Measurements from ENCODE around the gene SEMA4A. TPM values are rescaled to one million over a fixed set of nuclear protein-coding genes. Genes with fewer than 3 reads are reported as not detected.
A peak's percentile ranks its signal among the peaks of the same experiment; 100 is the strongest.
"Not testable (repeated sequence)": the region's sequence is repeated elsewhere in the genome, so short reads cannot be mapped to it uniquely, and the experiment has no call there.

Gene SEMA4A
- total and polyA plus RNA-seq, 12 donors = 0.98 to 6.8 (median 1.8) TPM

- H3K27me3 ChIP-seq = no peaks in the 10 kb centered on the region
- peak; percentile 97 to 99 (median 99) for ATAC-seq
- TF ChIP-seq CTCF (IDR thresholded peaks at IDR 0.05) = no peak
- peaks cover 3 to 44% (median 27%) of the 10 kb centered on the region in 9 donors for H3K4me1 ChIP-seq
- WGBS, 2 donors = 0% methylated on average over 61 of the region's 61 CpGs
- H3K27ac ChIP-seq = peak within 1 kb of the TSS; percentile 85 to 99 (median 96)
- peak; percentile 96 to 98 for DNase-seq
- H3K4me3 ChIP-seq = peak within 1 kb of the TSS; percentile 51 to 84 (median 66)
- no peaks in the 10 kb centered on the region for H3K9me3 ChIP-seq
- H3K36me3 ChIP-seq = peaks cover 0 to 55% (median 11%) of the 10 kb centered on the region in 9 donors
- intact Hi-C loops (cut with DNase I) = loop anchor here in 2 of 10 donors (5.0 kb wide), 2 partner anchors 51 to 71 kb away; no protein-coding TSS in a partner anchor
These were observed 59.7 kb downstream of the SEMA4A start, which contains the start of gene PMF1 for GRCh38 chr1:156212833-156213643. Gene PMF1 (plus strand): TSS chr1:156213007. CDS start chr1:156213016, 9 bp downstream.

GRCh38 chr1:156213644-156213966, 60.2 kb downstream of the SEMA4A start:
- Histone ChIP-seq H3K9me3 (no peaks in the 10 kb centered on the region), H3K4me1 (peaks cover 3 to 50% (median 31%) of the 10 kb centered on the region in 9 donors), H3K27ac (peak overlapping the region; percentile 85 to 99 (median 96)), H3K27me3 (no peaks in the 10 kb centered on the region), H3K36me3 (peaks cover 0 to 49% (median 8%) of the 10 kb centered on the region in 9 donors), H3K4me3 (peak overlapping the region; percentile 51 to 84 (median 66))
- WGBS, 2 donors = 23 to 24% methylated on average over 11 of the region's 11 CpGs
- intact Hi-C loops (cut with DNase I) = loop anchor here in 2 of 10 donors (5.0 kb wide), 2 partner anchors 51 to 71 kb away; no protein-coding TSS in a partner anchor
- no peak for TF ChIP-seq CTCF (IDR thresholded peaks at IDR 0.05)
- DNase-seq (no peak), ATAC-seq (no peak)

- no peak for TF ChIP-seq CTCF (IDR thresholded peaks at IDR 0.05)
- peak overlapping the region in 9 of 10 donors; percentile 92 to 99 (median 97) for H3K27ac ChIP-seq
- peak overlapping the region in 9 of 10 donors; percentile 51 to 84 (median 67) for H3K4me3 ChIP-seq
- DNase-seq (no peak), ATAC-seq (no peak)
- H3K9me3 ChIP-seq = no peaks in the 10 kb centered on the region
- H3K36me3 ChIP-seq = peaks cover 0 to 43% (median 8%) of the 10 kb centered on the region in 9 donors
- intact Hi-C loops (cut with DNase I) = loop anchor here in 2 of 10 donors (5.0 kb wide), 2 partner anchors 52 to 72 kb away; no protein-coding TSS in a partner anchor
- 84 to 85% methylated on average over 16 of the region's 16 CpGs for WGBS, 2 donors
- peaks cover 3 to 52% (median 31%) of the 10 kb centered on the region in 9 donors for H3K4me1 ChIP-seq
- H3K27me3 ChIP-seq = no peaks in the 10 kb centered on the region
These were observed 60.8 kb downstream of the SEMA4A start for GRCh38 chr1:156214024-156214748.

GRCh38 chr1:156216361-156217086, 63.1 kb downstream of the SEMA4A start:
- H3K4me1 ChIP-seq = peaks cover 3 to 52% (median 31%) of the 10 kb centered on the region in 9 donors
- H3K27ac ChIP-seq; ATAC-seq; intact Hi-C loops (cut with DNase I); H3K4me3 ChIP-seq; DNase-seq; H3K27me3 ChIP-seq; H3K9me3 ChIP-seq: not testable (repeated sequence)
- WGBS, 2 donors = 90 to 94% methylated on average over 55 of the region's 55 CpGs
- H3K36me3 ChIP-seq = peaks cover 0 to 46% (median 7%) of the 10 kb centered on the region in 9 donors

Data from heart right ventricle (tissue), 16 donors.